ENCODE measurements around the gene CLRN3.

GRCh38 chr10:127894146-127894545 lies 1.4 kb upstream of the CLRN3 start:
- TF ChIP-seq ZNF707 (tag by site-specific recombination; IDR thresholded peaks at IDR 0.05): no peak
- no peak for TF ChIP-seq ZNF658 (tag by site-specific recombination; IDR thresholded peaks at IDR 0.05)
- TF ChIP-seq CTCF (tag by site-specific recombination; IDR thresholded peaks at IDR 0.05): no peak
- TF ChIP-seq ZSCAN16 (tag by site-specific recombination; IDR thresholded peaks at IDR 0.05): no peak
- TF ChIP-seq ZSCAN18 (tag by site-specific recombination; IDR thresholded peaks at IDR 0.05): no peak
- no peak for TF ChIP-seq KLF9 (tag by site-specific recombination; IDR thresholded peaks at IDR 0.05; ENCODE audit: low read depth)
- no peak for TF ChIP-seq ZNF639 (tag by site-specific recombination; IDR thresholded peaks at IDR 0.05)
- TF ChIP-seq REST (tag by site-specific recombination; IDR thresholded peaks at IDR 0.05): no peak
- TF ChIP-seq SALL2 (tag by site-specific recombination; IDR thresholded peaks at IDR 0.05; ENCODE audit: borderline replicate concordance): no peak
- TF ChIP-seq ZNF704 (tag by site-specific recombination; IDR thresholded peaks at IDR 0.05): no peak

Measured in HEK293 (cell line).